Measurements from ENCODE around the gene NUP160.

DNA sequence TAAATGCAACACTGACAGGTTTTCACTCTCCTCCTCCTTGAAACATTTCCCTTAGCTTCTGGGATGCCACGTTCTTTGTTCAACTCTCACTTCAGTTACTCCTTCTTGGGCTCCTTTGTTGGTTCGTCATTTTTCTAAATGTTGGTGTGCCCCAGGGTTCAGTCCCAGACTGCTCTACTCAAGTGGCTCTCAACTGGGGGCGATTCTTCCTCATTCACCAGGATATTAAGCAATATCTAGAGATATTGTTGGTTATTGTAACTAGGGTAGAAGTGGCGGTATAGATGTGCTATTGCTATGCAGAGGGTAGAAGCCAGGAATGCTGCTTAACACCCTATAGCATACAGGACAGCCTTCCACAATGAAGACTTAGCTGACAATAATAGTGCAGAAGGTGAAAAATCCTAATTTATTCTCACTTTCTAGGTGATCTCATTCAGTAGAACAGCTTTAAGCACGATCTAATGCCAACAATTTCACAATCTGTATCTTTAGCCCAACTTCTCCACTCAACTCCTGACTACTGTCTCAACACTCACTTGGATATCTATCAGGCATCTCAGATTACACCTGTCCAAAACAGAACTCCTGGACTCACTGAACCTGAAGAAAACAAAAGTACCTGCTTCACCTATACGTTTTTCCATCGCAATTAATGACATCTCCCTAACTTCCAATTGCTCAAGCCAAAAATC, 4.6 kb downstream of the NUP160 start:
- TF ChIP-seq POLR2AphosphoS5 (IDR thresholded peaks at IDR 0.05; ENCODE audit: low read depth, low read length) (no peak), POLR2A (IDR thresholded peaks at IDR 0.05; ENCODE audit: low read depth, low read length) (no peak)
